GM18511 (cell line): ENCODE measurements around the gene ACAN.

Experiments used
- ATAC-seq: cut with Tn5 transposase; IDR thresholded peaks from one replicate; pipeline ENCODE4 v1.9.1; 2021; ENCODE audit warnings: mild to moderate bottlenecking, moderate library complexity; ENCODE audit not compliant: unreplicated experiment

The ACAN gene

GRCh38 chr15:88803241-88803919, at the start of gene ACAN:
Gene ACAN (plus strand): TSS chr15:88803436. CDS start chr15:88836207, 32,771 bp downstream.
- no peak for ATAC-seq

GRCh38 chr15:88756521-88756920, 46.7 kb upstream of the ACAN start:
- ATAC-seq = no peak

GRCh38 chr15:88756921-88757320, 46.3 kb upstream of the ACAN start:
- ATAC-seq = no peak

GRCh38 chr15:88759872-88760271, 43.4 kb upstream of the ACAN start:
- ATAC-seq = no peak

- ATAC-seq = no peak
These were observed 38.8 kb upstream of the ACAN start for GRCh38 chr15:88764448-88764847.

GRCh38 chr15:88765212-88765611, 38.0 kb upstream of the ACAN start:
- ATAC-seq = no peak

GRCh38 chr15:88769161-88769971, 33.9 kb upstream of the ACAN start:
- no peak for ATAC-seq

- no peak for ATAC-seq
These were observed 27.5 kb upstream of the ACAN start for GRCh38 chr15:88775776-88776175.

GRCh38 chr15:88776646-88777045, 26.6 kb upstream of the ACAN start:
- no peak for ATAC-seq

- no peak for ATAC-seq
These were observed 23.3 kb upstream of the ACAN start for GRCh38 chr15:88779944-88780343.

- no peak for ATAC-seq
These were observed 20.8 kb upstream of the ACAN start for GRCh38 chr15:88782465-88782864.

GRCh38 chr15:88785217-88785616, 18.0 kb upstream of the ACAN start:
- ATAC-seq = no peak

GRCh38 chr15:88788036-88788435, 15.2 kb upstream of the ACAN start:
- ATAC-seq = no peak

- no peak for ATAC-seq
These were observed 14.4 kb upstream of the ACAN start for GRCh38 chr15:88788816-88789215.

GRCh38 chr15:88790486-88790885, 12.8 kb upstream of the ACAN start:
- ATAC-seq = no peak

- no peak for ATAC-seq
These were observed 11.6 kb upstream of the ACAN start for GRCh38 chr15:88791637-88792036.

- ATAC-seq = no peak
These were observed 10.6 kb upstream of the ACAN start for GRCh38 chr15:88792342-88793282.

GRCh38 chr15:88794001-88794400, 9.2 kb upstream of the ACAN start:
- ATAC-seq = no peak

- no peak for ATAC-seq
These were observed 5.4 kb upstream of the ACAN start for GRCh38 chr15:88797663-88798339.

- ATAC-seq = no peak
These were observed 3.9 kb upstream of the ACAN start for GRCh38 chr15:88799341-88799740.

- ATAC-seq = no peak
These were observed 3.2 kb upstream of the ACAN start for GRCh38 chr15:88800026-88800425.
